ENCODE measurements around the gene ARSJ.

ARSJ gene

DNA sequence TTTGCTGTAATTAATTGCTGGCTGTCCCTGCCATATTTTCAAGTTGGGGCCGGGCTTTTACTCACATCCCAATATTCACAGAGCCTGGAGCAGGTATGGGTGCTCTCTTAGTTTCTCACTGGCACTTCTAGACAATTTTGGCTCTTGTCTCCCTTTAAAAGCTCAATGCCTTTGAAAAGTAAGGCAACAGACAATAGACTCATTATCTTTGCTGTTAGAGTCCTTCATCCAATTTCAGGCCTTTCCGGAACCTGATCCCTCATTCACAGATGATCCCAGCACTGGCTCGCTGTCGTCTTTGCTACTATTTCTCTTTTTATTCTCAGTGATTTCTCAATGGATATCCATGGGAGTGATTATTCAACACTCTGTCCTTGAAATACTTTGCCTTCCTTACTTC, 6.7 kb downstream of the ARSJ start:
- POLR2A ChIA-PET, result no interaction called here
- CTCF ChIA-PET, result no interaction called here
- TF ChIP-seq CTCF (IDR thresholded peaks at IDR 0.05; ENCODE audit: control extremely low read depth, extremely low read depth, low read depth, missing control alignments), result no peak
- no peak for DNase-seq (ENCODE audit: extremely low spot score)

GRCh38 chr4:113971706-113972360, 7.6 kb downstream of the ARSJ start:
- no peak for TF ChIP-seq CTCF (IDR thresholded peaks at IDR 0.05; ENCODE audit: control extremely low read depth, extremely low read depth, low read depth, missing control alignments)
- ChIA-PET CTCF (no interaction called here), POLR2A (no interaction called here)
- no peak for DNase-seq (ENCODE audit: extremely low spot score)

- TF ChIP-seq CTCF (IDR thresholded peaks at IDR 0.05; ENCODE audit: control extremely low read depth, extremely low read depth, low read depth, missing control alignments), result no peak
- DNase-seq (ENCODE audit: extremely low spot score), result no peak
- ChIA-PET CTCF (interaction anchor here (1.2 to 1.6 kb wide), 2 partner anchors 10 to 35 kb away, joined by 3 read pairs; partner anchors contain the start of gene ARSJ), POLR2A (no interaction called here)
Measured at GRCh38 chr4:113969709-113970334, 9.6 kb downstream of the ARSJ start.

DNA sequence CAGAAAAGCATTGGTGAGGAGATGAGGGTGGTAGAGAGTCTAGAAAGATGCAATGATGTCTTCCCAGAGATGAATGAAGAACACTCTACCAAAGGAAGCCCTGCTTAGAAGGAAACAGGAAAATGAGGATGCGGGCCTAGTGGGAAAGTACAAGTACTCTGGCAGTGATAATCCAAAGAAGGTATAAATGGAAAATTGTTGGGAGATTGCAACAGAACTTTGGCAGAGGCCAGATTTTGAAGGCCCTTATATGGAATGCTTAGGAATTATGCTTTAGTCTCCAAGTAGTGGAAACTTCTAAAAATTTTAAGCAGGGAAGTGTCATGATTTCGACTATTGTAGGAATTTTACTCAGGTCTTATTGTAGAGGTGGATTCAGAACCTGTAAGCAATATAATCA, 11.0 kb downstream of the ARSJ start:
- DNase-seq (ENCODE audit: extremely low spot score), result no peak
- CTCF ChIA-PET, result no interaction called here
- POLR2A ChIA-PET, result no interaction called here
- TF ChIP-seq CTCF (IDR thresholded peaks at IDR 0.05; ENCODE audit: control extremely low read depth, extremely low read depth, low read depth, missing control alignments), result no peak

- ChIA-PET POLR2A (no interaction called here), CTCF (interaction anchor here (0.7 kb wide), 1 partner anchor 22 kb away, joined by 3 read pairs; no protein-coding TSS in a partner anchor)
- no peak for DNase-seq (ENCODE audit: extremely low spot score)
- no peak for TF ChIP-seq CTCF (IDR thresholded peaks at IDR 0.05; ENCODE audit: control extremely low read depth, extremely low read depth, low read depth, missing control alignments)
Measured at GRCh38 chr4:113967687-113968086, 11.8 kb downstream of the ARSJ start.

DNA sequence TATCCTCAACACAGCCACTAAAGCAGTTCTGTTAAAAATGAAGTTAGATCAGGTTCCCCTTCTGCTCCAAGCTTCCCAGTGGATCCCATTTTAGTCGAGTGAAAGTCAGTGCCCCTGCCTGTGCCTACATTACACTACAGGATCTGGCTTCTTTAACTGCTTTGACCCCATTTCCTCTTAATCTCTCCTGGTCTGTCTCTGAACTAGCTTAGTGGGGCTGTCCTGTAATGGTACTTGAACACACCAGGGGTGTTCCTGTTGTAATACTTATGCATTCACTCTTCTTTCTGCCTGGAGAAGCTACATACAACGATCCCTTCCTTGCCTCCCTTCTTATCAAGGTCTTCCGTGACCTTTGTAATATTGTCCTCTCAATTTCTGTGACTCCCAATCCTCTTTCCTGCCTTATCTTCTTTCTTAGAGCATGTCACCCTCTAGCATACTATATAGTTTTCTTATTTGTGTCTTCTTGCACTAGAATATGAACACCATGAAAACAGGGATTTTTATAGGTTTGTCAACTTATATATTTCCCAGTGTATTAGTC, 16.7 kb downstream of the ARSJ start:
- ChIA-PET POLR2A (no interaction called here), CTCF (no interaction called here)
- DNase-seq (ENCODE audit: extremely low spot score), result no peak
- no peak for TF ChIP-seq CTCF (IDR thresholded peaks at IDR 0.05; ENCODE audit: control extremely low read depth, extremely low read depth, low read depth, missing control alignments)
